ENCODE data around the gene RNF6. TPM values are rescaled to one million over a fixed set of nuclear protein-coding genes. Genes with fewer than 3 reads are reported as not detected.

The RNF6 gene
- total RNA-seq, 2 donors from 2014 or later = 18.1 to 20.4 TPM

- H3K27me3 Mint-ChIP-seq (ENCODE audit: insufficient read depth) = no peaks in the 10 kb centered on the region
- TF ChIP-seq CTCF (conservative IDR thresholded peaks at IDR 0.05) = no peak
- DNase-seq = no peak
- Histone ChIP-seq H3K4me3 (ENCODE audit: low read length) (no peak overlapping the region), H3K4me1 (ENCODE audit: control insufficient read depth, insufficient read depth, low read length) (no peaks in the 10 kb centered on the region), H3K9me3 (ENCODE audit: control insufficient read depth, low read length) (no peaks in the 10 kb centered on the region), H3K27me3 (ENCODE audit: control insufficient read depth, insufficient read depth, low read length, poor library complexity, severe bottlenecking) (no peaks in the 10 kb centered on the region), H3K36me3 (ENCODE audit: control insufficient read depth, insufficient read depth, low read length) (peaks cover 3% of the 10 kb centered on the region), H3K27ac (ENCODE audit: low read depth, low read length) (no peak overlapping the region), H3K9ac (ENCODE audit: extremely low read depth, low read length, poor library complexity, severe bottlenecking) (no peak overlapping the region)
- no peak overlapping the region for H3K4me3 Mint-ChIP-seq
- no peak overlapping the region for H3K27ac Mint-ChIP-seq
- no peaks in the 10 kb centered on the region for H3K9me3 Mint-ChIP-seq
- H3K4me1 Mint-ChIP-seq = peaks cover 10% of the 10 kb centered on the region
- peaks cover 3% of the 10 kb centered on the region for H3K36me3 Mint-ChIP-seq (ENCODE audit: low read depth)
These were observed 19.6 kb downstream of the RNF6 start for GRCh38 chr13:26202365-26202972.

- Histone ChIP-seq H3K27ac (ENCODE audit: low read depth, low read length) (no peak overlapping the region), H3K4me1 (ENCODE audit: control insufficient read depth, insufficient read depth, low read length) (no peaks in the 10 kb centered on the region), H3K9ac (ENCODE audit: extremely low read depth, low read length, poor library complexity, severe bottlenecking) (no peak overlapping the region), H3K27me3 (ENCODE audit: control insufficient read depth, insufficient read depth, low read length, poor library complexity, severe bottlenecking) (no peaks in the 10 kb centered on the region), H3K4me3 (ENCODE audit: low read length) (no peak overlapping the region), H3K36me3 (ENCODE audit: control insufficient read depth, insufficient read depth, low read length) (no peaks in the 10 kb centered on the region), H3K9me3 (ENCODE audit: control insufficient read depth, low read length) (peaks cover 5% of the 10 kb centered on the region)
- H3K27ac Mint-ChIP-seq = no peak overlapping the region
- H3K4me3 Mint-ChIP-seq = no peak overlapping the region
- TF ChIP-seq CTCF (conservative IDR thresholded peaks at IDR 0.05) = no peak
- no peaks in the 10 kb centered on the region for H3K27me3 Mint-ChIP-seq (ENCODE audit: insufficient read depth)
- no peak for DNase-seq
- no peaks in the 10 kb centered on the region for H3K36me3 Mint-ChIP-seq (ENCODE audit: low read depth)
- H3K4me1 Mint-ChIP-seq = peaks cover 10% of the 10 kb centered on the region
- H3K9me3 Mint-ChIP-seq = peaks cover 3% of the 10 kb centered on the region
These were observed 21.3 kb downstream of the RNF6 start for GRCh38 chr13:26200811-26201210.

GRCh38 chr13:26198116-26198515 lies 24.0 kb downstream of the RNF6 start:
- no peaks in the 10 kb centered on the region for H3K4me1 ChIP-seq (ENCODE audit: control insufficient read depth, insufficient read depth, low read length)
- H3K9me3 ChIP-seq (ENCODE audit: control insufficient read depth, low read length) = peaks cover 16% of the 10 kb centered on the region
- H3K9me3 Mint-ChIP-seq = peaks cover 17% of the 10 kb centered on the region
- TF ChIP-seq CTCF (conservative IDR thresholded peaks at IDR 0.05) = peak; percentile 20
- H3K27ac ChIP-seq (ENCODE audit: low read depth, low read length) = no peak overlapping the region
- no peaks in the 10 kb centered on the region for H3K27me3 Mint-ChIP-seq (ENCODE audit: insufficient read depth)
- peaks cover 2% of the 10 kb centered on the region for H3K36me3 Mint-ChIP-seq (ENCODE audit: low read depth)
- peaks cover 5% of the 10 kb centered on the region for H3K4me1 Mint-ChIP-seq
- H3K27me3 ChIP-seq (ENCODE audit: control insufficient read depth, insufficient read depth, low read length, poor library complexity, severe bottlenecking) = no peaks in the 10 kb centered on the region
- no peak for DNase-seq
- H3K36me3 ChIP-seq (ENCODE audit: control insufficient read depth, insufficient read depth, low read length) = no peaks in the 10 kb centered on the region
- H3K4me3 Mint-ChIP-seq = no peak overlapping the region
- no peak overlapping the region for H3K27ac Mint-ChIP-seq
- no peak overlapping the region for H3K9ac ChIP-seq (ENCODE audit: extremely low read depth, low read length, poor library complexity, severe bottlenecking)
- no peak overlapping the region for H3K4me3 ChIP-seq (ENCODE audit: low read length)

Data from endodermal cell (in vitro differentiated cells).